Suppressor macrophage treated with lipopolysaccharide for 1 hour (primary cell): ENCODE results near the gene PTPRD.

Experiments used
- DNase-seq, 3 donors: peaks; one replicate each; pipeline ENCODE4 v3.0.0-alpha.2; 2020 to 2022

Gene PTPRD

GRCh38 chr9:9855177-9856078, 757.4 kb downstream of the PTPRD start:
- no peak for DNase-seq

- DNase-seq: no peak
Observed at GRCh38 chr9:9847750-9848149, 765.1 kb downstream of the PTPRD start.

GRCh38 chr9:9846557-9846956, 766.2 kb downstream of the PTPRD start:
- no peak for DNase-seq

GRCh38 chr9:9820436-9820835, 792.4 kb downstream of the PTPRD start:
- DNase-seq: no peak

- DNase-seq: no peak
Observed at GRCh38 chr9:9819886-9820285, 792.9 kb downstream of the PTPRD start.

GRCh38 chr9:9817176-9817575, 795.6 kb downstream of the PTPRD start:
- no peak for DNase-seq

GRCh38 chr9:9804109-9804508, 808.7 kb downstream of the PTPRD start:
- no peak for DNase-seq

GRCh38 chr9:9799287-9799686, 813.5 kb downstream of the PTPRD start:
- DNase-seq: no peak

GRCh38 chr9:9792144-9792857, 820.5 kb downstream of the PTPRD start:
- DNase-seq: peak in 1 of 3 donors; percentile 1

GRCh38 chr9:9791611-9792010, 821.2 kb downstream of the PTPRD start:
- DNase-seq: no peak

GRCh38 chr9:9790216-9790872, 822.5 kb downstream of the PTPRD start:
- peak; percentile 14 to 23 (median 19) for DNase-seq

- no peak for DNase-seq
Observed at GRCh38 chr9:9783711-9784110, 829.1 kb downstream of the PTPRD start.

- no peak for DNase-seq
Observed at GRCh38 chr9:9783211-9783610, 829.6 kb downstream of the PTPRD start.

GRCh38 chr9:9778293-9778692, 834.5 kb downstream of the PTPRD start:
- DNase-seq: no peak

GRCh38 chr9:9774471-9774870, 838.3 kb downstream of the PTPRD start:
- DNase-seq: no peak

GRCh38 chr9:9771314-9771713, 841.5 kb downstream of the PTPRD start:
- no peak for DNase-seq

- no peak for DNase-seq
Observed at GRCh38 chr9:9764821-9765220, 848.0 kb downstream of the PTPRD start.

GRCh38 chr9:9754186-9754585, 858.6 kb downstream of the PTPRD start:
- DNase-seq: no peak

- no peak for DNase-seq
Observed at GRCh38 chr9:9753266-9753665, 859.5 kb downstream of the PTPRD start.

- no peak for DNase-seq
Observed at GRCh38 chr9:9752722-9753121, 860.1 kb downstream of the PTPRD start.

GRCh38 chr9:9751996-9752395, 860.8 kb downstream of the PTPRD start:
- DNase-seq: no peak

- DNase-seq: no peak
Observed at GRCh38 chr9:9750719-9751118, 862.1 kb downstream of the PTPRD start.

GRCh38 chr9:9749591-9749990, 863.2 kb downstream of the PTPRD start:
- no peak for DNase-seq

GRCh38 chr9:9747787-9748186, 865.0 kb downstream of the PTPRD start:
- no peak for DNase-seq
